GM12865 (cell line): ENCODE results near the gene OXNAD1.
"Not testable (repeated sequence)": the region's sequence is repeated elsewhere in the genome, so short reads cannot be mapped to it uniquely, and the experiment has no call there.

ENCODE experiments used
- DNase-seq: peaks from one replicate; pipeline ENCODE4 v3.0.0; 2010; ENCODE audit warnings: low read depth
- H3K4me3 ChIP-seq: 2 replicates; pipeline ENCODE4 v1.5.1; 2011; ENCODE audit warnings: mild to moderate bottlenecking, low read depth, low read length, control low read depth
- TF ChIP-seq, protein P1 (sequence below): IDR thresholded peaks from 2 replicates; pipeline ENCODE4 v1.5.1; 2011; ENCODE audit warnings: low read length, control low read depth, low read depth, inconsistent platforms; ENCODE audit not compliant: insufficient read depth; ENCODE audit errors: missing control alignments

OXNAD1 gene

DNA sequence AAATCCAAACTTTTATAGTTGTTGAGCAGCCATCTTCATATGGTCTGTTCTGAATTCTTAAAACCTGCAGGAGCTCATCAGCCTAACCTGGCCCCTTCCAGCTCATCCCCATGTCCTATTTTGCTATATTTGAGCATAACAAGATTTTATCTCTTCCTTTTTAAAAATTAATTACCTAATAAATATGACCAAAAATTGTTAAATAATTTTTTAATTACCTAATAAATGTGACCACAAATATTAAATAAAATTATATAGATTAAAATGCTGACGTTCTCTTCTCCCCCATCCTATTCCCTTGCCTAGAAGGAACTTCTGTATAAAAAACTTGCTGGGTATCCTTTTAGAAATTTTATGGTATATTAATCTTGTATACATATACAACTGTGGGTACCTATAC lies 43.7 kb downstream of the OXNAD1 start:
- TF ChIP-seq, protein P1, sequence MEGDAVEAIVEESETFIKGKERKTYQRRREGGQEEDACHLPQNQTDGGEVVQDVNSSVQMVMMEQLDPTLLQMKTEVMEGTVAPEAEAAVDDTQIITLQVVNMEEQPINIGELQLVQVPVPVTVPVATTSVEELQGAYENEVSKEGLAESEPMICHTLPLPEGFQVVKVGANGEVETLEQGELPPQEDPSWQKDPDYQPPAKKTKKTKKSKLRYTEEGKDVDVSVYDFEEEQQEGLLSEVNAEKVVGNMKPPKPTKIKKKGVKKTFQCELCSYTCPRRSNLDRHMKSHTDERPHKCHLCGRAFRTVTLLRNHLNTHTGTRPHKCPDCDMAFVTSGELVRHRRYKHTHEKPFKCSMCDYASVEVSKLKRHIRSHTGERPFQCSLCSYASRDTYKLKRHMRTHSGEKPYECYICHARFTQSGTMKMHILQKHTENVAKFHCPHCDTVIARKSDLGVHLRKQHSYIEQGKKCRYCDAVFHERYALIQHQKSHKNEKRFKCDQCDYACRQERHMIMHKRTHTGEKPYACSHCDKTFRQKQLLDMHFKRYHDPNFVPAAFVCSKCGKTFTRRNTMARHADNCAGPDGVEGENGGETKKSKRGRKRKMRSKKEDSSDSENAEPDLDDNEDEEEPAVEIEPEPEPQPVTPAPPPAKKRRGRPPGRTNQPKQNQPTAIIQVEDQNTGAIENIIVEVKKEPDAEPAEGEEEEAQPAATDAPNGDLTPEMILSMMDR, result no peak
- no peak for DNase-seq

DNA sequence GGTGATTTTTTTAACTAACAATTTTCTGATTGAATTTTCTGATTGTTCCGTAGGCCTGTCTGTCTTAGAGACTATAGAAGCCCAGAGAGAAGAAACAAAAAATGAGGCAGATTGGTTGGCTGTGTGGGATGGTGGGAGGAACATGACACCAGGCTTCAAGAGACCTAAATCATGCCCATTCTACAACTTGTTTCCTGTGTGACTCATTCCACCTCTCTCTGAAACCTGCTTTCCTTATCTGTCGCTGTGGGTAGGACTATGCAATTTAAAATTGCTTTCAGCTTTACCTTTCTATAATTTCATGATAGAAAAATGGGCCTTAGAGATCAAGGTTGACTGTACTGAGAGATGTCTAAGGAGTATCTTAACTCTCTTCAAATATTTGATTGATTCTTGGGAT lies 44.5 kb downstream of the OXNAD1 start:
- H3K4me3 ChIP-seq, result no peak overlapping the region
- TF ChIP-seq, protein P1, result no peak
- peak; percentile 81 for DNase-seq

More for the DNA sequence above, 43.7 kb downstream of the OXNAD1 start:
- no peak overlapping the region for H3K4me3 ChIP-seq

DNA sequence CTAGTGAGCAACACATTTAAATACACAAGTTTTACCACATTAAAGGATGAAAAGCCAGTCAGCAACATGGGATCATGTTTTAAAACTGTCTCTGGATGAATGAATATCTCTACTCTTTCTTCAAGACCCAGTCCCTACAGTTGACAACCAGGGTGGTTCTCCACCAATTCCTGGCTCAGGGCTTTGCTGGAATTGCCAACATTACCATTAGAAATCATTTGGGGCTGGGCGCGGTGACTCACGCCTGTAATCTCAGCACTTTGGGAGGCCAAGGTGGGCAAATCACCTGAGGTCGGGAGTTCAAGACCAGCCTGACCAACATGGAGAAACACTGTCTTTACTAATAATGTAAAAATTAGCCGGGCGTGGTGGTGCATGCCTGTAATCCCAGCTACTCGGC lies 45.5 kb downstream of the OXNAD1 start:
- DNase-seq, H3K4me3 ChIP-seq: not testable (repeated sequence)

DNA sequence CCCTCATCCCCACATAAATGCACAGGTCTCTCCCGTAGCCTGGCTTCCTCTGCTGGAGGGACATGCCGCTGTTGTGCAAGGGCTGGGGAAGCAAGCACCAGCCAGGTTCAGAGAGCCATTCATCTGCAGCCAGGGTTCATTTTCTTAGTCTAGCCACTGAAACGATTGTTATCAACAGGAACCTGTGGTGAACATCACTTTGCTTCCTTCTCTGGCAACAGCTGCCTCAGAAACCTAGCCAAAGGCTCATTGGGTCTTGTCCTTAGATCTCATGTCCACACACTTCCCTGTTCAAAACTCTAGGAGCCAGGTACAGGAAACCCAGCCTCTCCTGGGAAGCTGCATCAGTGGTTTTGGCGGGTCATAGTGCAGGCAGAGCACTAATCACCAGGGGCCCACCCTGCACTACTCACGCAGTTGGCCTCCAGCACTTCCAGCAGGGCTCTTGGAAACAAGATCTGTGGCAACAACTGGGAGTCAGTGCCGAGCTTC lies 47.0 kb downstream of the OXNAD1 start:
- no peak overlapping the region for H3K4me3 ChIP-seq
- DNase-seq, result peak; percentile 55
- TF ChIP-seq, protein P1, result no peak

DNA sequence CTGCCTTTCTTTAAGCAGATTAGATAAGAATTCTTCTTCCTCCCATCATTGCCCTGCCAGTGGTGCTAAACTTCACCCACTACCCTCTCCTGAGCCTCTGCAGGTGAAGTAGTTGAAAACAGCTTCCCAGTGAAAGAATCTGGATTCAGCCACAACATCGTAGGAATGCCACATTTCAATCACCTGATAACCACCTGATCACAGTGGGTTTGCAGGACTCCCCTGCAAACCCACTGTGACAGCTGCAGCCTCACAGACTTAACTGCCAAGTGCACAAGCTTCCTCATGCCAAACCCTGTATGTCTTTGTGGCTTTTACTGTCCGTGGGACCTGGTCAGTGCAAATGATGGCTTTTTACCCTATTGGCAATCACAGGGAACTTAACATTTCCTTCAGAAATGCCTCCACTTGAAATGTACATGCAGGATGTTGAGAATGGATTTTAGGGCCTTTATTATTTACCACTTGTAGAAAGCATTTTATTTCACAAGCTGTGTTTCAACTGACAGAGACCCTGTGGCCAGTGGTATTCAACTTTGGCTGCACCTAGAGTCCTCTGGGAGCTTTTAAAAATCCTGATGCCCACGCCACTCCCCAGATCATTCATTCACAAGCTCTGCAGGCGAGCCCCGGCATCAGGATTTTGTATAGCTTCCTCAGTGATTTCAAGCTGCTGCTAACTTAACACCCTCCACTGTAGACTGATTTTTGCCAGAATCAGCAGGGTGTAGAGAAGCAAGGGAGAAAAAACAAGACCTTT lies 49.1 kb downstream of the OXNAD1 start:
- no peak for DNase-seq
- TF ChIP-seq, protein P1, result no peak
- H3K4me3 ChIP-seq, result no peak overlapping the region

DNA sequence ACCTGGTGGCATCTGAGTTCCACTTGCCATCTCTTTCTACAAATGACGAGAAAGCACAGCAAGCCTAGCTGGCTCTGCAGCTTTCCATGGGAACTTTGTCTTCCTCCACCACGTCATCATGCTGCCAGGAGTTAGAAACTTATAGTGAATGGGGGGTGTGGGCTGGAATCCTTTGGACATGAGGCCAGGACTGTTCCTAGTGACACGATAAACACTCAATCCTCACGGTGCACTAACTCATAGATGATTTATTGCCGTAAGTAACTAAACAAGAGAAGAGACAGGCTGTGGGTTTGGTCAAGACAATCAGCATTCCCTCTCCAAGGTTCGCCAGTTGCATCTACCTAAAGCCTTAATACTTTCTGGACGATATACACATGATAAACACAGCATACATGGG lies 50.6 kb downstream of the OXNAD1 start:
- TF ChIP-seq, protein P1, result no peak
- no peak for DNase-seq
- no peak overlapping the region for H3K4me3 ChIP-seq

DNA sequence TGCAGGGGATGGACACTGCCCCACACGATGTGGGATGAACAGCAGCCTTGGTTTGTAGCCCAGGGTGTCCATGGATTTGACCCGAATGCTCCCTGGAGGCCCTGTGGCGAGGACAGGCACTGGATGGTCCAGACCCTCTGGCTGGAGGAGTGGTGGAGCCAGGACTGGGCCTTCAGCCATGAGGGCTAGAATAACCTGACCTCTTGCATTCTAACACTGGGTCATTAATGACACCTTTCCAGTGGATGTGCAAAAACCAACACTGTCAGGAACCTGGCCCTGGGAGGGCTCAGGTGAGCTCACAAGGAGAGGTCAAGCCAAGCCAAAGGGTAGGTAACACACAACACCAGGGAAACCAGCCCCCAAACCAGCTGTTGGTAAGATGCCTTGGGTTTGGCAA lies 51.4 kb downstream of the OXNAD1 start:
- no peak for DNase-seq
- H3K4me3 ChIP-seq, result no peak overlapping the region
- TF ChIP-seq, protein P1, result no peak
